Lower leg skin (tissue), 3 donors: ENCODE measurements around the gene CCBE1.

Source experiments
- CTCF ChIP-seq, 3 donors: fragments of 450-650 bp; IDR thresholded peaks; one replicate each; pipeline ENCODE4 v1.5.1; 2016; ENCODE audit warnings: antibody characterized with exemption in 3 of 3, mild to moderate bottlenecking in 3 of 3, moderate library complexity in 2 of 3
- POLR2A ChIP-seq, 2 donors: fragments of 450-650 bp; IDR thresholded peaks; one replicate each; pipeline ENCODE4 v1.6.1; 2016 to 2017; ENCODE audit warnings: antibody characterized with exemption in 2 of 2, mild to moderate bottlenecking in 1 of 2, moderate library complexity in 1 of 2

DNA sequence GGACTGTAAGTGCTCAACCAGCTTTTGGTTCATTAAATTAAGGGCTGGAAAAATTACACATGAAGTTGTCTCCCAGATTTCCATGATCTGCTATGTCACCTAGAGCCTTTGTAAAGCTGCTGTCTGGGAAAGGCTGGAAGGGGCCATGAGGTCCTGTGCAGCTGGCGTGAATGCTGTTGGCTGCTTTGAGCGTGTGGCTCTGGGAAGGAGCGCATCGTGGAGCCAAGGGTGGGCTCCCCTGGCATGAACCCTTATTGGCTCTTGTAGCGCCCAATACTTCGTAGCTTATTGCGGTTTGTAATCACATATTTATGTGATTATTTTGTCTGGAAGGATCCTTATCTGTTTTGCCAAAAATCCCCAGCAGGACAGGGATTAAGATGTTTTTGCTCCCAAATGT is 267.6 kb downstream of the CCBE1 start:
- TF ChIP-seq CTCF (IDR thresholded peaks at IDR 0.05) (no peak), POLR2A (IDR thresholded peaks at IDR 0.05) (no peak)
